DND-41 (cell line): ENCODE measurements around the gene ELMO2.
"Not testable (repeated sequence)": the region's sequence is repeated elsewhere in the genome, so short reads cannot be mapped to it uniquely, and the experiment has no call there.

Experiments
- ATAC-seq: fragments of 200-7000 bp; cut with Tn5 transposase; 3 replicates; pipeline ENCODE4 v1.9.1; 2021; ENCODE audit warnings: low read depth; ENCODE audit not compliant: insufficient read depth
- DNase-seq: peaks from one replicate; pipeline ENCODE4 v3.0.0-alpha.2; 2020
- H2AFZ ChIP-seq: 2 replicates; pipeline ENCODE4 v1.6.0; 2012; ENCODE audit warnings: low read depth, low read length
- H3K27ac ChIP-seq: 2 replicates; pipeline ENCODE4 v1.5.1; 2012; ENCODE audit warnings: low read length, inconsistent platforms
- H3K27me3 ChIP-seq: fragments of 200-600 bp; sonication (generic); 2 replicates; pipeline ENCODE4 v1.6.0; 2012; ENCODE audit warnings: low read length, mild to moderate bottlenecking, inconsistent platforms; ENCODE audit not compliant: insufficient read depth, poor library complexity
- H3K36me3 ChIP-seq: 2 replicates; pipeline ENCODE4 v1.5.1; 2012; ENCODE audit warnings: low read length, inconsistent platforms; ENCODE audit not compliant: insufficient read depth
- H3K4me1 ChIP-seq: 2 replicates; pipeline ENCODE4 v1.5.1; 2012; ENCODE audit warnings: mild to moderate bottlenecking, low read length; ENCODE audit not compliant: insufficient read depth
- H3K4me2 ChIP-seq: 2 replicates; pipeline ENCODE4 v1.6.0; 2012; ENCODE audit warnings: mild to moderate bottlenecking, moderate library complexity, low read length, inconsistent platforms; ENCODE audit not compliant: insufficient read depth
- H3K4me3 ChIP-seq, 2 experiments: fragments of 200-600 bp in 1 of 2; shearing (Covaris generic) in 1 of 2; 2 replicates each; pipeline ENCODE4 v1.5.1; 2012 to 2016; ENCODE audit warnings: inconsistent platforms in 2 of 2, low read length in 2 of 2, mild to moderate bottlenecking in 2 of 2, low read depth in 1 of 2, moderate library complexity in 1 of 2
- H3K79me2 ChIP-seq: 2 replicates; pipeline ENCODE4 v1.6.0; 2012; ENCODE audit warnings: low read length, inconsistent platforms; ENCODE audit not compliant: insufficient read depth
- H3K9ac ChIP-seq: 2 replicates; pipeline ENCODE4 v1.6.0; 2012; ENCODE audit warnings: low read depth, mild to moderate bottlenecking, inconsistent platforms, low read length, moderate library complexity
- H3K9me3 ChIP-seq: 2 replicates; pipeline ENCODE4 v1.5.1; 2012; ENCODE audit warnings: low read length, moderate library complexity, mild to moderate bottlenecking, inconsistent platforms; ENCODE audit not compliant: insufficient read depth, severe bottlenecking
- H4K20me1 ChIP-seq: 2 replicates; pipeline ENCODE4 v1.6.0; 2012; ENCODE audit warnings: low read length; ENCODE audit not compliant: insufficient read depth
- EZH2 ChIP-seq: IDR thresholded peaks from 3 replicates; pipeline ENCODE4 v1.6.1; 2012; ENCODE audit warnings: borderline replicate concordance, low read depth, mild to moderate bottlenecking, moderate library complexity, low read length, inconsistent platforms; ENCODE audit not compliant: severe bottlenecking
- TF ChIP-seq, protein P1 (sequence below): IDR thresholded peaks from 2 replicates; pipeline ENCODE4 v1.5.1; 2012; ENCODE audit warnings: borderline replicate concordance, low read length, moderate library complexity, mild to moderate bottlenecking; ENCODE audit not compliant: poor library complexity, severe bottlenecking; ENCODE audit errors: extremely low read depth

The ELMO2 gene

DNA sequence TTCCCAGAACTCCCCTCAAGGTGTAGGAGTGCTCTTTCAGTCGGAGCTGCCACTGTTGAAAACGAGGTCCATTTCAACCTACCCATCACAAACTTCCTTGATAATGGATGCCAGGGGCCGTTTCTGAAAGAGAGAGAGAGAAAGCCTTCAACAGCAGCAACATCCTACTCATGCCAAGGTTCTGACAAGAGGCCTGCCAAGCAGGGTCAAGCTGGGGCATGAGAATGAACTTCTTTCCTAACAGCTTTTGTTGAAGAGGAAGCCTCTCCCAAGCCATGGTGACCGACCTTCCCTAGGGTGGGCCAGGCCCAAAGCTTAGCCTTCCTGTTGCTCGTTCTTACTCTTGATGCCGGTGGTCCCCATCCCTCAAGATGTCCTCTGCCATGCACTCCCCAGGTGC is 12.4 kb downstream of the ELMO2 start:
- Histone ChIP-seq H3K36me3 (peaks cover 65% of the 10 kb centered on the region), H3K4me1 (no peaks in the 10 kb centered on the region), H3K4me3 (no peak overlapping the region), H3K9me3 (no peaks in the 10 kb centered on the region), H3K9ac (no peak overlapping the region), H4K20me1 (peaks cover 23% of the 10 kb centered on the region; the same call in 1 of the 2 replicates), H3K27ac (no peak overlapping the region), H3K79me2 (peaks cover 21% of the 10 kb centered on the region), H3K4me2 (no peak overlapping the region), H2AFZ (no peak overlapping the region), H3K27me3 (no peaks in the 10 kb centered on the region)
- ATAC-seq, result no peak
- DNase-seq, result no peak
- TF ChIP-seq, protein P1, sequence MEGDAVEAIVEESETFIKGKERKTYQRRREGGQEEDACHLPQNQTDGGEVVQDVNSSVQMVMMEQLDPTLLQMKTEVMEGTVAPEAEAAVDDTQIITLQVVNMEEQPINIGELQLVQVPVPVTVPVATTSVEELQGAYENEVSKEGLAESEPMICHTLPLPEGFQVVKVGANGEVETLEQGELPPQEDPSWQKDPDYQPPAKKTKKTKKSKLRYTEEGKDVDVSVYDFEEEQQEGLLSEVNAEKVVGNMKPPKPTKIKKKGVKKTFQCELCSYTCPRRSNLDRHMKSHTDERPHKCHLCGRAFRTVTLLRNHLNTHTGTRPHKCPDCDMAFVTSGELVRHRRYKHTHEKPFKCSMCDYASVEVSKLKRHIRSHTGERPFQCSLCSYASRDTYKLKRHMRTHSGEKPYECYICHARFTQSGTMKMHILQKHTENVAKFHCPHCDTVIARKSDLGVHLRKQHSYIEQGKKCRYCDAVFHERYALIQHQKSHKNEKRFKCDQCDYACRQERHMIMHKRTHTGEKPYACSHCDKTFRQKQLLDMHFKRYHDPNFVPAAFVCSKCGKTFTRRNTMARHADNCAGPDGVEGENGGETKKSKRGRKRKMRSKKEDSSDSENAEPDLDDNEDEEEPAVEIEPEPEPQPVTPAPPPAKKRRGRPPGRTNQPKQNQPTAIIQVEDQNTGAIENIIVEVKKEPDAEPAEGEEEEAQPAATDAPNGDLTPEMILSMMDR, result no peak

DNA sequence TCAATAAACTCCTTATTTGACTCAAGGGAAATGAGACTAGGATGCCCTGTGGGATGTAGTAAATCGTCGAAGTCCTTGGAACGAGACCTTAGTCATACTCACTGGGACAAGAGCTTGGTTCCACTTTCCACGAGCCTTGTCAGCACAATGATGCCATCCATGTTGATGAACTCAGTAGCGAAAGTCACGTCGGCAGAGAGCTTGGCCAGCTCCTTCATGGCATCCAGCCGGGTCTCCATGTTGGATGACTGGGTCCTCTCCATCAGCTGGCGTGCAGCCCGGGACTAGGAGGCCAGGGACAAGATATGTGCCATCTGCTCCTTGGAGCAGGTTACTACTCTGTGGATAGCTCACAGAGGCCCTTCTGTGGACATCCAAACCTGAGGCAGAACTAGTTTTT is 17.5 kb downstream of the ELMO2 start:
- Histone ChIP-seq H3K36me3 (peaks cover 86% of the 10 kb centered on the region), H3K9ac (no peak overlapping the region), H3K4me1 (no peaks in the 10 kb centered on the region), H3K27me3 (no peaks in the 10 kb centered on the region), H3K9me3 (no peaks in the 10 kb centered on the region), H4K20me1 (0 out of 2 replicates have a peak, but pooled peaks cover 8% of the 10 kb centered on the region), H3K4me2 (no peak overlapping the region), H3K27ac (no peak overlapping the region), H3K4me3 (no peak overlapping the region), H2AFZ (no peak overlapping the region), H3K79me2 (no peaks in the 10 kb centered on the region)
- DNase-seq, result no peak
- TF ChIP-seq EZH2, result no peak
- TF ChIP-seq, protein P1, result no peak
- ATAC-seq, result no peak

DNA sequence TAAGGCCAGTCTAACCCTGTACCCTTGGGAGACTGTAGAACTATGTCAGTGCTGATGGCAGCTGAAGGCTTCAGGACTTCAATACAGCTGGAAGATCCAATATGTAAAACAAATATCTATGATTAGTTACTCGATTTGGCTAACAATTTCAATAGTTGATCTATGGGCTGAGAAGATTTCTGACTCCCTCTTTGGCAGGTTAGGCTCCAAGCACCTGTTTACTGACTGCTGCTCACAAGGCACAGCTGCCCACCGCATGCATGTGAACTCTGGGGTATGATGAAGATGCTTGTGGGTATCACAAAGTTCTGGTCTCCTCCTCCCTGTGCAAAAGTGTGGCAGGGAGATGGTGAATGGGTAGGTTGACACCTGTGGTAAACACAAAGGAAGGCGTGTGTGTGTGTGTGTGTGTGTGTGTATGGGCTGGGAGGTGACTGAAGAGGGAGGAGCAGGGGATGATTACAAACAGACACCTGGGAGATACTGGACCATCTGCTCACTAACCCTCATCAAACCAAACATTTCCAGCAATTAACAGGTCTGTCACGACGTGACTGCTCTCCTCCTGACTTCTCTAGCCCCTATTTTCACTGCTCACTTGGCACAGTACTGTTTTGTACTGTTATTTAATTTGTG is 18.1 kb downstream of the ELMO2 start:
- Histone ChIP-seq H4K20me1 (0 out of 2 replicates have a peak, but pooled peaks cover 8% of the 10 kb centered on the region), H3K4me3 (no peak overlapping the region), H3K79me2 (no peaks in the 10 kb centered on the region), H3K27ac (no peak overlapping the region), H2AFZ (no peak overlapping the region), H3K9ac (no peak overlapping the region), H3K36me3 (peaks cover 85% of the 10 kb centered on the region), H3K9me3 (no peaks in the 10 kb centered on the region), H3K4me2 (no peak overlapping the region), H3K27me3 (no peaks in the 10 kb centered on the region), H3K4me1 (no peaks in the 10 kb centered on the region)
- no peak for ATAC-seq
- TF ChIP-seq, protein P1, result no peak
- no peak for TF ChIP-seq EZH2
- DNase-seq, result no peak

DNA sequence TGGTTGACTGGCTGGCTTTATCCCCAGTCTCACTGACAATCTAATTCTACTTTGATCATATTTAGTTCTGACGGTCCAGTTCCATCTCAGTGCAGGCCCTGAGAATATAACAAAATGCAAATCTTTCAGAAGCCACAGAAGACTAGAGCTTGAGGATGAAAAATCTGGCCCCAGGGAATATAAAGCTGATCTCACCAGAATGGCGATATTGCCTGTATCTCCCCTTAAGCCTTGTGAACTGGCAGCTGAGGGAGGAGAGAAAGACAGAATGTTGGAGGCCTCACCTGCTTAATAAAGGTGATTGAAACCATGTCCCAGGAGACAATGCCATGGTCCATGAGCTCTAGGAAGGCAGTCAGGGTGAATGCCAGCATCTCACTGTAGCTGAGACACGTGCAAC is 19.4 kb downstream of the ELMO2 start:
- H3K4me1 ChIP-seq, H3K79me2 ChIP-seq, H3K27ac ChIP-seq, H3K4me2 ChIP-seq, H4K20me1 ChIP-seq, H3K4me3 ChIP-seq, DNase-seq, H3K27me3 ChIP-seq, H3K9me3 ChIP-seq, H3K9ac ChIP-seq, H2AFZ ChIP-seq, ATAC-seq: not testable (repeated sequence)
- peaks cover 85% of the 10 kb centered on the region for H3K36me3 ChIP-seq
